Measurements from ENCODE around the gene NCLN.
"Not testable (repeated sequence)": the region's sequence is repeated elsewhere in the genome, so short reads cannot be mapped to it uniquely, and the experiment has no call there.

Gene NCLN

DNA sequence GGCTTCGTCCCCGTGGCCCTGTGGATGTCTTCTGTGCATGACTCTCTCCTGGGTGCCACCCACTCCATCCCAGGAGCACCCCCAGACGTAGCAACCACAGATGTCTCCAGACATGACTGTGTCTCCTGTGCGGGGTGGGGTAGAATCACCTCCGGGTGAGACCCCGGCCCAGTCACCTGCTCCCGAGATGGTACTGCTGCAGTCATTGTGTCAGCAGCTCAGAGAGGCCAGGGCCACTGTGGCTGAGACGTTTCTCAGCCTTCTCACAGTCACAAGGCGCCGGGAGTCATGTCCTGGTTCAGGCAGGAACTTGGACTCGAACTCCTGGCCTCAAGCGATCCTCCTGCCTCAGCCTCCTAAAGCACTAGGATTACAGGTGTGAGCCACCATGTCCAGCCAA lies 16.6 kb downstream of the NCLN start:
- DNase-seq, result no peak

DNA sequence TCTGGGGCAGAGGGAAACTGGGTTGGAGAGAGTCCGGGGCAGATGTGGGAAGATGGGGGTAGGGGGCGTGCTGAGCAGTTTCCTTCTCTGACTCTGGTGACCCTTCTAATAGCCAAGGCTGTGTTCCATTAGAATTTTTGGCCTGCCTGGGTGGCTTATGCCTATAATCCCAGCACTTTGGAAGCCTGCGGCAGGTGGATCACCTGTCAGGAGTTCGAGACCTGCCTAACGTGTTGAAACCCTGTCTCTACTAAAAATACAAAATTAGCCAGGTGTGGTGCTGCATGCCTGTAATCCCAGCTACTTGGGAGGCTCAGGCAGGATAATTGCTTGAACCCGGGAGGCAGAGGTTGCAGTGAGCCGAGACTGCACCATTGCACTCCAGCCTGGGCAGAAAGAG lies 17.2 kb downstream of the NCLN start:
- not testable (repeated sequence) for DNase-seq

DNA sequence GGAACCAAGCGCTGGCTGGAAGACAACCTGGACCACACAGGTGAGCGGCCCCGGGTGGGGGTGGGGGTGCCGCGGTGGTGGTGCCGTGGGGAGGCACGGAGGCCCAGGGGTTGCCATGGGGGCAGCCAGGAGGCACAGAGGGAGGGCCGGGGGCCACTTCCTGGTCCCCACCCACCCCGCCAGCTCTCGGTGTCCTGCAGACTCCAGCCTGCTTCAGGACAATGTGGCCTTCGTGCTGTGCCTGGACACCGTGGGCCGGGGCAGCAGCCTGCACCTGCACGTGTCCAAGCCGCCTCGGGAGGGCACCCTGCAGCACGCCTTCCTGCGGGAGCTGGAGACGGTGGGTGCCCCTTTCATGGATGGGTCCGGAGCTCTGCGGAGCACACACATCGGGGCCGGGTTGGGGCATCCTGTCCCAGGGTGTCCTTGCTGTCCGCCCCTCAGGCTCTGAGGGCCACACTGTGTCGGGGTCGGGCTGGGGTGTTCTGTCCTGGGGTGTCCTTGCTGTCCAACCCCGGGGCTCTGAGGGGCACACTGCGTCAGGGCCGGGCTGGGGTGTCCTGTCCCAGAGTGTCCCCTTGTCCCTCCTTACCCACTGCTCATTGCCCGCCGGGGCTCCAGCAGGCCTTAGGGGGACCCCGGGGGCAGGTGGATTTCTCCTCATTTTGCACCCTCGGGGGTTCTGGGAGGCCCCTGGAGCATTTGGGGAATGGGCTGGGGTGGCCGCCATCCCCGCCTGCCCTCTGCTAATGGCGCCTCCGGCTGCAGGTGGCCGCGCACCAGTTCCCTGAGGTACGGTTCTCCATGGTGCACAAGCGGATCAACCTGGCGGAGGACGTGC lies 18.3 kb downstream of the NCLN start:
- DNase-seq, result no peak

DNA sequence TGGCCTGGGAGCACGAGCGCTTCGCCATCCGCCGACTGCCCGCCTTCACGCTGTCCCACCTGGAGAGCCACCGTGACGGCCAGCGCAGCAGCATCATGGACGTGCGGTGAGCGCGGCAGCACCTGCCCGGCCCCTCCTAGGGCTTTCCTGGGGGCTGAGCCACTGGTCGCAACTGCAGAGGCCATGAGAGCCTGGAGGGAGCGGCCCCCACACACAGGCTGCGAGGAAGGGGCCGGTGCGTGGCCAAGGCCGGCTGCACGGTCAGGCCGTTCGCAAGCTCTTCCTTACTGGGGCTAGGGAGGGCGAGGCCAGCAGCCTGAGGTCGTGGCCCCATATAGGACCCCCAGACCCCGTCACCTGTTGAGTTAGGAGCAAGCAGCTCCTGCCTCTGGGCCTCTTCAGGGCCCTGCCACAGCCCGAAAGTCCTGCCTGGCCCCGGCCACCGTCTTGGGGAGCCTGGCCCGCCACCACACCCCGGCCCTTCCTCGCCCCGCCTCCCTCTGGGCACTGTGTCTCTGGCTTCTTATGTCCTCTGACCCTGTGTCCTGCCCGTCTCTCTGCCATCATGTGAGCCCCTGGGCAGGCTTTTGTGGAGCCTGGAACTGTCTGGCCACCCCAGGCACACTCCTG lies 19.0 kb downstream of the NCLN start:
- DNase-seq, result no peak

DNA sequence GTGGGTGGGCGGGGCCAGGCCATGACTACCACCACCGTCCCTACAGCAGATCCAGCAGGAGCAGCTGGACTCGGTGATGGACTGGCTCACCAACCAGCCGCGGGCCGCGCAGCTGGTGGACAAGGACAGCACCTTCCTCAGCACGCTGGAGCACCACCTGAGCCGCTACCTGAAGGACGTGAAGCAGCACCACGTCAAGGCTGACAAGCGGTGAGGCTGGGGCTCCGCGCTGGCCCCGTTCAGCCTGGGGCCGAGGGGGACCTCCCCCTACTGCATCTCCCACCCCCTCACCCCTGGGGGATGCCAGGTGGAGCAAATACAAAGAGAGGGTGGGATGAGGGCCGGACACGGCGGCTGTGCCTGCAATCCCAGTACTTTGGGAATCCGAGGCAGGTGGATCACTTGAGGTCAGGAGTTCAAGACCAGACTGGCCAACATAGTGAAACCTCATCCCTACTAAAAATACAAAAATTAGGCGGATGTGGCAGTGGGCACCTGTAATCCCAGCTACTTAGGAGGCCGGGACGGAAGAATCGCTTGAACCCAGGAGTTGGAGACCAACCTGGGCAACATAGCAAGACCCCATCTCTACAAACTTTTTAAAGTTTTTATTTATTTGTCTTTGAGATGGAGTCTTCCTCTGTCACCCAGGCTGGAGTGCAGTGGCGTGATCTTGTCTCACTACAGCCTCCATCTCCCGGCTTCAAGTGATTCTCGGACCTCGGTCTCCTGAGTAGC lies 20.7 kb downstream of the NCLN start:
- DNase-seq, result no peak

DNA sequence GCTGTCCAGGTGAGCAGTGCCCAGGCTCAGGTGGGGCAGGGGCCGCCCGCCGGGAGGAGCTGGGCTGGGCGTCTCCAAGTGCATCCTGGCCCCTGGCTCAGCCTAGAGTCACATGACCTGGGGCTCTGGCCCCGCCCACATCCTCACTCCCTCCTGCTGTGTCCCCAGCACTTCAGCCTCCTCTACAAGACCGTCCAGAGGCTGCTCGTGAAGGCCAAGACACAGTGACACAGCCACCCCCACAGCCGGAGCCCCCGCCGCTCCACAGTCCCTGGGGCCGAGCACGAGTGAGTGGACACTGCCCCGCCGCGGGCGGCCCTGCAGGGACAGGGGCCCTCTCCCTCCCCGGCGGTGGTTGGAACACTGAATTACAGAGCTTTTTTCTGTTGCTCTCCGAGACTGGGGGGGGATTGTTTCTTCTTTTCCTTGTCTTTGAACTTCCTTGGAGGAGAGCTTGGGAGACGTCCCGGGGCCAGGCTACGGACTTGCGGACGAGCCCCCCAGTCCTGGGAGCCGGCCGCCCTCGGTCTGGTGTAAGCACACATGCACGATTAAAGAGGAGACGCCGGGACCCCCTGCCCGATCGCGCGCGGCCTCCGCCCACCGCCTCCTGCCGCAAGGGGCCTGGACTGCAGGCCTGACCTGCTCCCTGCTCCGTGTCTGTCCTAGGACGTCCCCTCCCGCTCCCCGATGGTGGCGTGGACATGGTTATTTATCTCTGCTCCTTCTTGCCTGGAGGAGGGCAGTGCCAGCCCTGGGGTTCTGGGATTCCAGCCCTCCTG lies 21.9 kb downstream of the NCLN start:
- no peak for DNase-seq

DNA sequence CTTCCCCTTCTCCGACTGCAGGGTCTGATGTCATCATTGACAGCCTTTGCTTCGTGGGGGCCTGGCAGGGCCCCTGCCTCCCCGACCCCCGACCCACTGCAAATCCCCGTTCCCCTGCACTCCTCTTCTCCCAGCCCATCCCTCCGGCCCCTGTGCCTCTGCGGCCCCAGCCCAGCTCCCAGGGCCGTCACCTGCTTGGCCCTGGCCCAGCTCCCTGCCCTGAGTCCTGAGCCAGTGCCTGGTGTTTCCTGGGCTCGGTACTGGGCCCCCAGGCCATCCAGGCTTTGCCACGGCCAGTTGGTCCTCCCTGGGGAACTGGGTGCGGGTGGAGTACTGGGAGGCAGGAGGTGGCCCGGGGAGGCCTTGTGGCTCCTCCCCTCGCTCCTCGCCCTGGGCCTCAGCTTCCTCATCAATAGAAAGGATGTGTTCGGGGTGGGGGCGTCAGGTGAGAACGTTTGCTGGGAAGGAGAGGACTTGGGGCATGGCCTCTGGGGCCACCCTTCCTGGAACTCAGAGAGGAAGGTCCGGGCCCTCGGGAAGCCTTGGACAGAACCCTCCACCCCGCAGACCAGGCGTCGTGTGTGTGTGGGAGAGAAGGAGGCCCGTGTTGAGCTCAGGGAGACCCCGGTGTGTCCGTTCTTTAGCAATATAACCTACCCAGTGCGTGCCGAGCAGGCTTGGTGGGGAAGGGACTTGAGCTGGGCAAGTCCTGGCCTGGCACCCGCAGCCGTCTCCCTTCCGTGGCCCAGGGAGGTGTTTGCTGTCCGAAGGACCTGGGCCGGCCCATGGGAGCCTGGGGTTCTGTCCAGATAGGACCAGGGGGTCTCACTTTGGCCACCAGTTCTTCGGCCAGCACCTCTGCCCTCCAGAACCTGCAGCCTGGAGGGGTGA lies 22.8 kb downstream of the NCLN start:
- no peak for DNase-seq

DNA sequence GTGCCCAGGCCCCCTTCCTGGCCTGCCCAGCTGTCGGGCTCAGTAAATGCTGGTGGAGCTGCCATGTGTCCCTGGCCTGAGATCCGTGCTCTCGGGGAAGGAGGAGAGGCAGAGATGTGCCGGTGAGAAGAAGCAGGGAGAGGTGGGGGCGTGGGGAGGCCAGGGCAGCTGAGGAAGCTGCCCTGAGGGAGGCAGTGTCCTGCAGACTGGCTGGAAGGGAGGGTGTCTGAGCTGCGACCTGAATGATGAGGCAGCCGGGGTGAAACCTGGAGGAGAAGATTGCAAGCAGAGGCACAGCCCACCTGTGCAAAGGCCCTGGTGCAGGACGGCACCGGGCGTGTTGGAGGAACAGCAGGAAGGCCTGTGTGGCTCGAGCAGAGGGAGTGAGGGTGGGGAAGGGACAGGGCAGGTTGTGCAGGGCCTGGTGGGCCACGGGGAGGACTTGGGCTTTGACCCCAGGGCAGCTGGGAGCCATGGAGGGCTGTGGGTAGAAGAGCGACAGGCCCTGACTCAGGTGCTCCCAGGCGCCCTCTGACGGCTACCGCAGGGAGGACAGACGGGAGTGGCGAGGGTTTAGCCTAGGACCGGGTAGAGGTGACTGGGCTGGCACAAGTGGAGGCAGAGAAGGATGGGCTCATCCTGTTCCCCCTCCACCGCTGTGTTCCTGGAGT lies 24.8 kb downstream of the NCLN start:
- DNase-seq, result no peak

DNA sequence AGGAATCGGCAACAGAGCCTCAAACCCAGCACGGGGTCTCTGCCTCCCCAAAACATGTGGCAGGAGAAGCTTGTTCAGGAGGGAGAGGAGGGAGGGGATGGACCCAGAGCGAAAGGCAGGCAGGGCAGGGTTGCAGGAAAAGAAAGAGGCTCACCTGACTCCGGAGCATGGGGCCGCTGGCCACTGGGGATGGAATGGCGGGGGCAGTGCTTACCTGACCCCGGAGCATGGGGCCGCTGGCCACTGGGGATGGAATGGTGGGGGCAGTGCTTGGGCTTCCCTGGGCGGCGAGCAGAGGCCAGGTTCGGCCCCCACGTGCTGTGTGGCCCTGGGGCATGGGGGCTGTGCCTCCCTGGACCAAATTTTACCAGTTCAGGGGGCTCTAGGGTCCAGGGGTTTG lies 25.5 kb downstream of the NCLN start:
- no peak for DNase-seq

DNA sequence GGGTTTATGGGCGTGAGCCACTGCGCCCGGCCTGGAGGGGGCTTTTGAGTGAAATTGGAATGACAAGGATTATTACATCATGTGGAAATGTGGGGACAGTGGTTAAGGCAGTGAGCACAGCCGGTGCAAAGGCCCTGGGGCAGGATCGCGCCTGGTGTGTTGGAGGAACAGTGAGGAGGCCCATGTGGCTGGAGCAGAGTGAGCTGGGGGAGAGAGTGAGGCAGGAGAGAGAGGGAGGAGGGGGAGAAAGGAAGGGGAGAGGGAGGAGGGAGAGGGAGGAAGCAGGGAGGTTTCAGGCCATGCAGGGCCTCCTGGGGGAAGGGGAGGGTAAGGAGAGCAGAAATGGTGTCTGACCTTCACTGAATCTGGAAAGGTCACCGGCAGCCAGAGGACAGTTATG lies 27.4 kb downstream of the NCLN start:
- no peak for DNase-seq

DNA sequence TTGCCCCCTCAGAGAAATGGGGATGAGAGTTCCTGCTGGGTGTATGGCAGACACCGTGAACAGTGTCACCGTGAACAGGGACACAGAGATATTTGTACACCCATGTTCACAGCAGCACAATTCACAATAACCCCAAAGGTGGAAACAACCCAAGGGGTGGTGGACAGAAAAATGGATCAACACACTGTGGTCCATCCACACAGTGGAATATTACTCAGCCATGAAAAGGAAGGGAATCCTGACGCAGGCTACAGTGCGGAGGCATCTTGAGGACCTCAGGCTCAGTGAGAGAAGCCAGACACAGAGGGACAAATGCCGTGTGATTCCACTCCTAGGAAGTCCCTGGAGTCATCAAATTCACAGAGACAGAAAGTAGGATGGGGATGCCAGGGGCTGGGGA lies 31.1 kb downstream of the NCLN start:
- no peak for DNase-seq

DNA sequence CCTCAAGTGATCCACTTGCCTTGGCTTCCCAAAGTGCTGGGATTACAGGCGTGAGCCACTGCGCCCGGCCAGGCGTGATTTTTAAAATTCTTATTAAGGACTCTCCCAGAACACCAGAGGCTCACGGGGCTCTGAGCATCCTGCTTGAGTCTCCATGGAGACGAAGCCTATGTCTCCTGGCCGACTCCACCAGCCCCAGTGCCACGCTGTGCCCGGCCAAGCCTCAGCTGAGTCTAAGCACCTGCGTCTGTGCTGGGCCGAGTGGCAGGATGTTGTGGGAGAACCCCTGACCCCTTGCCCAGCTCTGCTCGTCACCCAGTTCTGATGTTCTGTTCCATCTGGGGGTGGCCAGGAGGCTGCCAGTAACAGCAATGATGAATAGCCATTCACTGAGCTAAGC lies 34.8 kb downstream of the NCLN start:
- no peak for DNase-seq

DNA sequence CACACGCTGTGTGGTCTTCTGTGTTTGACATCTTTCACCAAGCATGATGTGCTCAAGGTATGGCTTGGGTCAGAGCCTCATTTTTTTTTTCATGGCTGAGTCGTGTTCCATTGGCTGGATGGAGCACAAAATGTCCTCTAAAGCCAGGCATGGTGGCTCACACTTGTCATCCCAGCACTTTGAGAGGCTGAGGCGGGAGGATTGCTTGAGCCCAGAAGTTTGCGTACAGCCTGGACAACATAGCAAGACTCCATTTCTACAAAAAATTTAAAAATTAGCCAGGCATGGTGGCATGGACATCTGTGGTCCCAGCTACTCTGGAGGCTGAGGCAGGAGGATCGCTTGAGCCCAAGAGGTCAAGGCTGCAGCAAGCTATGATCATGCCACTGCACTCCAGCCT lies 35.8 kb downstream of the NCLN start:
- not testable (repeated sequence) for DNase-seq

DNA sequence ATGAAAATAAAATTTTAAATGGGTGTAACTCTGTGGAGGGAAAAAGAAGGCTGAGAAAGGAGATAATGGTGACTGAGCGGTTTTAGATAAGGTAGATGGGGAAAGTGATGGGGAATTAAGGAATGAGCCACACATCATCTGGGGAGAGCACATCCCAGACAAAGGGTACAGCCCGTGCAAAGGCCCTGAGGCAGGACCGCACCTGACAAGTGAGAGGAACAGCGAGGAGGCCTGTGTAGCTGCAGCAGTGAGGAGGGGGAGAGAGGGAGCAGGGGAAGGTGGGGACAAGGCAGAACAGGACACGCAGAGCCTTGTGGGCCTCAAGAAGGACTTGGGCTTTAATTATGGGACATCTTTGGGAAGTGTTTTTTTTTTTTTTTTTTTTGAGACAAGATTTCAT lies 37.0 kb downstream of the NCLN start:
- DNase-seq, result no peak

DNA sequence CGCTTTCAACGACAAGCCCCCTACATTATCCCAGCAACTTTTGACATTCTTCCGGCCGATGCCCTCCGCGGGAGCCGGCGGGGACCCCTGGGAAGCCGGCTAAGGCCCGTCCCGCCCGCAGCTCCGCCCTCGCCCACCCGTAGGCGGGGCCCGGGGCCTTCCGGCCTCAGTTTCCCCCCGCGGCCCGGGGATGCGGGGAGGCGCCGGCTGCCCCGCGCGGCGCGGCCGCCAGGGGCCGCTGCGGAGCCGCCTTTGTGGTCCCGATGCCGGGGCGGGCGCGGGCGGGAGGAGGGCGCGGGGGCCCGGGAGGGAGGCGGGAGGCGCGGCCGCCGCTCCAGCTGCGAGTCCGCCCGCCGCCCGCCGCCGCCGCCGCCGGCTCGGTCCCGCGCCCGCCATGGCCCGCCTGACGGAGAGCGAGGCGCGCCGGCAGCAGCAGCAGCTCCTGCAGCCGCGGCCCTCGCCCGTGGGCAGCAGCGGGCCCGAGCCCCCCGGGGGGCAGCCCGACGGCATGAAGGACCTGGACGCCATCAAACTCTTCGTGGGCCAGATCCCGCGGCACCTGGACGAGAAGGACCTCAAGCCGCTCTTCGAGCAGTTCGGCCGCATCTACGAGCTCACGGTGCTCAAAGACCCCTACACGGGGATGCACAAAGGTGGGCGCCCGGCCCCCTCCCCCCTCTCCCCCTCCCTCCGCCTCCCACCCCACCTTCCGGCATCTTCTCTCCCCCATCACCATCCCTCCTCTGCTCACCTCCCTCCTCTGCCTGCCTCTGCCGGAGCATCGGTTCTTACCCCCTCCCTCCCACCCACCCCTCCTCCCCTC lies 38.8 kb downstream of the NCLN start, which contains the start of gene CELF5:
TSS of gene CELF5 (plus strand) at position 316 of the 823 bp plus-strand sequence. CDS start at position 395, 79 bp downstream.
- DNase-seq, result no peak

DNA sequence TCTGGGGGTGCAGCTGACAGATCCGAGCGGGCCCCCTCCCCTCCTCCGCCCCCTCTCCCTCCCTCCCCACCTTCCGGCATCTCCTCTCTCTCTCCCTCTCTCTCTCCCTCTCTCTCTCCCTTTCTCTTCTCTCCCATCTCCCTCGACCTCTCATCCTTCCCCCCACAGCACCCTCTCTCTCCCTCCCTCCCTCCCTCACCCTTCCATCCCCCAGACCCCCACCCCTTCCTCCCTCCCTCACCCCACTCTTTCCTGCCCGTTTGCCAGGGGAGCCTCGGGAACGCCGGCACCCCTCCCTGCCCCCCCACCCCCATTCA lies 39.4 kb downstream of the NCLN start:
- no peak for DNase-seq

DNA sequence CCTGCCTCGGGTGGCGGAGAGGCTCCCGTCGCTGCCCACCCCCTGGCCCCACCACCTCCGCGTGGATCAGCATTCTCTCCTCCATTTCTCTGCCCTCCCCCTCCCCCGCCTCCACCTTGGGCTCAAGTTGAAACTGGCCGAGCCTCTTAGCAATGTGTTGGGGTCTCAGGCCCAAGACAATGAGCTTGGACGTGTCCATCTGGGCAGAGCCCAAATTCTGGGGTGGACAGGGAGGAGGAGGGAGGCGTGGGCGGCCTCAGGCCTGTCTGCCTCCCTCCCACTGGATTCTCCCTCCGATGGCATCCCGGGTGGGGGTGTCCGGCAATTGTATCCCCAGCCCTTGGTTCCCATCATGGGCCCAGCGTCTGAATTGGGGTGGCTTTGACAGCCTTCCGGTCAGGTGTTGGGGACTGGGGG lies 40.0 kb downstream of the NCLN start:
- no peak for DNase-seq

DNA sequence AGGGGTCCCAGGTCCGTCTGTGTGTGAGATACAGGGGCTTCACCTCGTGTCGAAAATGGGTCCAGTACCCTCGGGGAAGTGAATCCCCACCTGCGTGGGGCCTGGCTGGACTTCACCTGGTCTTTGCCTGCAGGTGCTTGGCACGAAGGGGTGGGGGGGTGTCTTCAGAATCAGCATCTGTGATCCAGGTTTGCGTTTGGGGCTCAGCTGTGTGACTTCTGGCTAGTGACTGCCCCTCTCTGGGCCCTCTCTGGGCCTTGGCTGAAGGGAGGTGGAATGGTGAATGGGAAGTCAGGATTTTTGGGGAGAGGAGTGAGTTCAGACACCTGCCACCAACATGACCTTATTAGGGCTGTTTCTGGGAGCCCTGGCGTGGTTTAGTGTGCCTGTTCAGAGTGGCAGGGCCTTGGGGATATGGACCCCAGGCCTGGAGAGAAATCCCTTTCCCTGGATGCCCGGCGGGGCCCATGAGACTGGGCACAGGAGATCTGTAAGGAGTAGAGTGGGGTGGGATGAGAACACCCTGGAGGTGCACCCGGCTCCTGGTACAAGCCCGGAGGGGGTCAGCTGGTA lies 41.4 kb downstream of the NCLN start:
- no peak for DNase-seq

DNA sequence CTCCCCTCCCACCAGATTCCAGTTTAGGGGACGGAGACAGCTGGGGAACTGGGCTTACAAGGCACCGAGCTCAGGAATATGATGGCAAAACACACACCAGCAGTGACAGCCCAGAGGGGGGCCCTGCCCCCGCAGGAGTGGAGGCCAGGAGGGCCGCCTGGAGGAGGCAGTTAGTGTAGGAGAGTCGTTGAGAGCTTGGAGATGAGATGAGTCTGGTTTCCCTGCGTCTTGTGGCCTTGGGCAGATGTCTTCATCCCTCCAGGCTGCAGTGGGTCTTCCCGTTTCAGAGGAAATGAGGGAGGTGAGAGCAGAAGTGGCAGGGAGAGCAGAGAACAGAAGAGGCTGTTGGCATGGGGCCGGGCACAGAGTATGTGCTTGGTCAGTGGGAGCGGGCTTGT lies 43.6 kb downstream of the NCLN start:
- DNase-seq, result no peak

DNA sequence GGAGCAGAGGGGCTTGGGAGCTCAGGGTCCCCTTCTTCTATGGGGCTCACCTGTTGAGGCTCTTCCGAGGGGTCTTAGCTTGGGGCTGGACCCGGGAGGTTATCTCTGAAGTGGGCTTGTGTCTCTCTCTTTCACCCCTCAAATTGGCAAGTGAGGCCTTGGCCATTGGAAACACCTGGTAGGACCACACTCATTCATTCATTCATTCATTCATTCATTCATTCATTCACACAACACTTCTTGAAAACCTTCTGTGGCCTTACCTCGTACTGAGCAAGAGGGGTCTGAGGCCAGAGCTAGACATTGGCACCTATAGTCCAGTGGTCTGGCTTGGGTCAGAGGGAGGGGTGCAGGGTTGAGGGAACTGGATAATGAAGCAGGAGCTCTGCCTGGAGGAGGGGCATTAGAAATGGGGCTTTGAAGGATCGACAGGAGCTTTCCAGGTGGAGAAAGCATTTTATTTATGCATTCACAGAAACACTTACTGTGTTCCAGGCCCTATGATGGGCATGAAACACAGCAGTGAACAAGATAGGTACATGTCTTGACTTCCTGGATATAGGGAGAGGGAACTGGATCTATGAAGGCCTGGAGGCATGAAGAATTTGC lies 44.3 kb downstream of the NCLN start:
- DNase-seq, result no peak

All from NCI-H226 (cell line).